HG03558 (cell line): ENCODE measurements around the gene SYN1.

Experiments used
- ATAC-seq: cut with Tn5 transposase; IDR thresholded peaks from one replicate; pipeline ENCODE4 v1.9.1; 2021; ENCODE audit warnings: moderate number of reproducible peaks; ENCODE audit not compliant: unreplicated experiment; ENCODE audit errors: extremely low read depth

The SYN1 gene

DNA sequence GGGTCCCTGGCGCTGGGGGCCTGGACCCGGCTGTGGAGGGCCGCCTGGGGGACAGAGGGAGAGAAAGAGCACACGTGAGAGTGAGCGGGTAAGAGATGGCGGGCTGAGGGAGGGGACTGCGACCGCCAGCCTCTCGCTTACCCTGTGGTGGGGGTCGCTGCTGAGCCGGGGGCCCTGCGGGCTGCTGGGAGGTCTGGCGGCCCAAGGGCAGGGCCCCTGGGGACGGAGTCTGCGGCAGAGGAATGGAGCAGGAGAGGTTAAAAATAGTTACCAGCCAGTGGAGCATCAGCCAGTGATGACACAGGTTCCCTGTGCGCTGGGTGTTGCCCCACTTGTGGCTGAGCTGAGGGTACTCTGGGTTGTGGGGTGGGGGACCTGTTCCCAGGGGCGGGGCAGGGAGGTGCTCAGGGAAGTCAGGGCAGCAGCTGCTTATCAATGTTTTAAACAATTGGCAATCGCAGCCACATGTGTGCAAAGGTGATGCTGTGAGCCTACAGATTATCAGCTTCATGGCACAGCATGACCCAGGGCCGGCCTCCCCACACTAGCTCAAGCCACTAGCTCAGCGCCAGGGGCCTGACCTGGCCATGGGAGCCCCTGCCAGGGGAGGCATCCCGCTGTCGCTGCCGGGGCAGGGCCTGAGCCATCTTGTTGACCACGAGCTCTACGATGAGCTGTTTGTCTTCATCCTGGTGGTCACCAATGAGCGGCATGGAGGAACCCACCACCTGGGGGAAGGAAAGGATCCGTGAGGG lies 44.9 kb downstream of the SYN1 start:
- ATAC-seq = no peak

DNA sequence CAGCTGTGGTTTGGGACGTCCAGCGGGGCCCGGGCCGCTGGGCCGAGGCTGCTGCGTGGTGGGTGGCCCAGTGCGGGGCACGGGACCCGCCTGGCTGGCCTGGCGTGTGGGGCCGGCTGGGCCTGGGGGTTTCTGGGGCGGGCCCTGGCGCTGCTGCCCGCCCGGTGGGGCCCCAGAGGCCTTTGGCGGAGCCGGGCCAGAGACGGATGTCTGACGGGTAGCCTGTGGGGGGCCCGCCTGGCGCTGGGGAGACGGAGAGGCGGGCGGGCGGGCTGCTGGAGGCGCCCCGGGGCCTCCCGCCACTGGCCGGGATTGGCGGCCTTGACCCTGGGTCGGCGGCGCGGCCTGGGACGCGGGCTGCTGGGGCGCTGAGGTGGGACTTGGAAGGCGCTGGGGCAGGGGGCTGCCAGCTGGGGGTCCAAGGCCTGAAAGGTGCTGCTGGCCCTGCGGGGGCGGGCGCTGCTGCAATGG lies 45.5 kb downstream of the SYN1 start:
- ATAC-seq = no peak

DNA sequence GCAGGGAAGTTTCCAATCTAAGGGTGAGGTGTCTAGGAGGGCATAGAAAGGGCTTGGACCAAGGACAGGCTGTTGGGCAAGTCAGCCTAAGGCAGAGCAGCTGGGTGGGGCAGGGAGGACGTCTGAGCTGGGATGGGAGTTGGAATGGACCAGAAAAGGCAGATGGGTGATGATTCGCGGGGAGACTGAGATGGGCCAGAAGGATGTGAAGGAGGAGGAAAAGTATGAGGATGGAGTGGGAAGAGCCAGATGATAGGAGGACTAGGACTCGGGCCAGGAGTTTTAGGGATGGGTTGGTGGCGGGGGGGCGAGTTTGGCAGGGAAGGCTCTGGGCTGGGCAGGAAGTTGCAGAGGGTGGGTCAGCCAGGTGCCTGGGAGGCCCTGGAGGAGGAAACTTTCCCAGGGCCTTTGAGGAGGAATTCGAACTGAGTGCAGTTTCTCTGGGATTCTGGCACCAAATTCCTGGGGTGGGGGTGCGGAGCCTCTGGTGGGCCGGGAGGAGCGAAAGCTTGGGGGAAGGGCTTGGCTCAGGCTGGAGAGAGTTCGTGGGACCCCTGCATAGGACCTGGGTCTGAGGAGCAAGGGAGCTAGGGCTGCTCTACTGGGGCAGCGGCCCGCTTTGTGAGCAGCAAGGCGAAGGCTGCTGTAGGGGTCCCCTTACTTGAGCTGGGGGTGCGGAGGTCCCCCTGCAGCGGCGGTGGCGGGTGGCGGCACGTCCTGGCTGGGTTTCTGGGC lies 46.1 kb downstream of the SYN1 start:
- no peak for ATAC-seq

DNA sequence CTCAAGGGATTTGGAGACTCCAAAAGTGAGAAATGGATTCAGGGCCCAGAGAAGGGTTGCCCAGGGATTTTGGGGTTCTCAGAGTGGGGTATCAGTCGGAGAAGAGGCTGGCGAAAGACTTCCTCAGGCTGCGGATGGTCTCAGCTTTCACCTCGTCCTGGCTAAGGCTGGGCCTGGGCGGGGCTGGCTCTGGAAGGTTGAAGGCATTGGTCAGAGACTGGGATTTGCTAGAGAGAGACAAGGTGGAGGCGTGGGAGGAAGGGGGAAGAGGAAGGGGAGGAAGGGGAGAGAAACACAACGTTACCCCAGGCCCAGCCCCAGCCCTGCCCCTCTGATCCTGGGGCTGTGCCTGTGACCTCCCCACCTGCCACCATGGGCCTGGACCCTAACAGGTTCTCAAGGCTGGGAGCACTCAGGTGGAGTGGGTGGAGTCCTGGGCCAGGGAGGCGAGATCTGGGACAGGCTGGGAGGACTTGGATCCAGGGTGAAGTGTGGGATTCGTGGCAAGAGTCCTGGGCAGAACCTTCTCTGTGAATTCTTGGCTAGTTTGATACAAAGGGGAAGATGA lies 46.8 kb downstream of the SYN1 start:
- no peak for ATAC-seq

DNA sequence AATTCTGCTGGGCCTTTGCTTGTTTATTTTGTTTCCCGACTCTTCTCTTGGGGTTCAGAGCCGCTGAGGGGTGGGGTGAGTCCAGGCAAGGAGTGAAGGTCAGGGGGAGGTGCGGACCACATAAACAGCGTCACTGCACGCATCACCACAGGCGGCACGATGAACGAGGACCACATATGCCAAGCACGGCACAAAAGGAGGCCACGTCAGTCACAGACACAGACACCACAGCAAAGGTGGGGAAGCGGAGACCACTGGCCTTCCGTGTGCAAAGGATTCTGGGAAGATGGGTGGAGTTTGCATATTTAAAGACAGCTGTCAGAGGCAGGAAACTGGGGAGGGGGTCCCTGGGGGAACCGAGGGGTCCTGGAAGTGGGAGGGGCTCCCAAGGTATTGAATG lies 47.8 kb downstream of the SYN1 start:
- no peak for ATAC-seq

DNA sequence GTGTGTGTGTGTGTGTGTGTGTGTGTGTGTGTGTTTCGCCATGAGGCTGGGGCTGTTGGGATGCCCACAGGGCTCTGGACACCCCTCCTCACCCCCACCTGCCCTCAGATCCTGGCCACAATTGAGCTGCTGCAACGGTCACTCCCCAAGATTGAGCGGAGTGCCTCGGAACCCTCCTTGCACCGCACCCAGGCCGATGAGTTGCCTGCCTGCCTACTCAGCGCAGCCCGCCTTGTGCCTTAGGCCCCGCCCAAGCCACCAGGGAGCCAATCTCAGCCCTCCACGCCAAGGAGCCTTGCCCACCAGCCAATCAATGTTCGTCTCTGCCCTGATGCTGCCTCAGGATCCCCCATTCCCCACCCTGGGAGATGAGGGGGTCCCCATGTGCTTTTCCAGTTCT lies 48.4 kb downstream of the SYN1 start:
- no peak for ATAC-seq

DNA sequence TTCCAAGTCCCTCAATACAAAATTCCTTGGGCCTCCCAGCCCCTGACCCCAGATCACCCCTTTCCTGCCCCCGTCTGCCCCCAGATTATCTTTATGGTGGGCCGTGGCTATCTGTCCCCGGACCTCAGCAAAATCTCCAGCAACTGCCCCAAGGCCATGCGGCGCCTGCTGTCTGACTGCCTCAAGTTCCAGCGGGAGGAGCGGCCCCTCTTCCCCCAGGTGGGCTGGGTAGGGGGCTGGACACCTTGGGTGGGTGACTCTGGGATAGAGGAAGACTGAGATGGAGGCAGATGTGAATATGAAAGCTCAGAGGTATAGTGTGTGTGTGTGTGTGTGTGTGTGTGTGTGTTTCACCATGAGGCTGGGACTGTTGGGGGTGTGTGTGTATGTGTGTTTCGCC lies 48.9 kb downstream of the SYN1 start:
- ATAC-seq = no peak

DNA sequence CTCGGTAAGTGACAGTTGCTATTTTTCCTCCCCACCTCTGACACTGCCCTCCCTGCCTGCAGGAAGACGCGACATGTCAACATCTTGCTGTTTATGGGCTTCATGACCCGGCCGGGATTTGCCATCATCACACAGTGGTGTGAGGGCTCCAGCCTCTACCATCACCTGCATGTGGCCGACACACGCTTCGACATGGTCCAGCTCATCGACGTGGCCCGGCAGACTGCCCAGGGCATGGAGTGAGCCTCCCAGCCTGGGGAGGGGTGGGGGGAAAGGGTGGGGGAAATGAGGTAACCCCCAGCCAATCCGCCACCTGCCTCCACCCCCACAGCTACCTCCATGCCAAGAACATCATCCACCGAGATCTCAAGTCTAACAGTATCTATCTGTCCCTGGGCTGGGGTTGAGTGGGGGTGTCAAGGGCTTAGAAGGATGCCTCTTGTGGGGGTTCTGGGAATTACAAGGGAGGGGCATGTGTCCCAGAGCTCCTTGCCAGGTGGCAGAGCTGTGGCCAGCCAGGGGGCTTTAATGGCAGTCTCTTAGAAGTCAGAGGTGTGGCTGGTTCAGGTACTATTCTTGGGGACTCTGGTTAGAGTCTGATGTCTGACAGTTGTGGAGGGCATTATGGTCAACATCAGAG lies 50.9 kb downstream of the SYN1 start:
- no peak for ATAC-seq

DNA sequence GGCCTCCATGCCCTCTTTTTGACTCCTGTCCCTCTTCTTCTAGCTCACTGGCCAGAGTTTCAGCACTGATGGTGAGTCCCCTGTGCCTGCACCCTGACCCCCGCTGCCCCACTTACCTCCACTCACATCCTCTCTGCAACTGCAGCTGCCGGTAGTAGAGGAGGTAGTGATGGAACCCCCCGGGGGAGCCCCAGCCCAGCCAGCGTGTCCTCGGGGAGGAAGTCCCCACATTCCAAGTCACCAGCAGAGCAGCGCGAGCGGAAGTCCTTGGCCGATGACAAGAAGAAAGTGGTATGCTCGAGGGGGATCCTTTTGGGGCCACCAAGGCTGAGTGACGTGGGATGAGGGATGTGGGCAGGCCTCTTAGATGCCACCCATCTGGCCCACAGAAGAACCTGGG lies 52.8 kb downstream of the SYN1 start:
- ATAC-seq = no peak

DNA sequence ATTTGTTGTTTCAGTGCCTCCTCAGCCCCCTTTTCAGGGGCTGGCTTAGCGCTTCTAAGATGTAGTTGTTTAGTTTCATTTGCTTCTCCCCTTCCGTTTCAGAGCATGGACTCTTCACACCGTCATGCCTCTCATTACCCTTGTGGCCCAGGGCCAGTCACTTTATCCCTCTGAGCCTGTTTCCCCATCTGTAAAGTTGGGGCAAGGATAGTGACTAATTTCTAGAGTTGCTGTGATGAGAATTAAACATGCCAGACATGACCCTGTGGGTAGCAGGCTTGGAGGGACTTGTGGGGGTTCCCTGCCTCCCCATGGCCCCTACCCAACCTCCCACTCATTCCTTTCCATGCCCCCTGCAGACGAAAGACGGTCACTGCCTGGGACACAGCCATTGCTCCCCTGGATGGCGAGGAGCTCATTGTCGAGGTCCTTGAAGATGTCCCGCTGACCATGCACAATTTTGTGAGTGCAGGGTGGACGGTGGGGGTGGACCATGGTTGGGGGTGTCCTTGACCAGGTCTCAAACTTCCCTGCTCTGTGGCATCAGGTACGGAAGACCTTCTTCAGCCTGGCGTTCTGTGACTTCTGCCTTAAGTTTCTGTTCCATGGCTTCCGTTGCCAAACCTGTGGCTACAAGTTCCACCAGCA lies 55.1 kb downstream of the SYN1 start:
- no peak for ATAC-seq

DNA sequence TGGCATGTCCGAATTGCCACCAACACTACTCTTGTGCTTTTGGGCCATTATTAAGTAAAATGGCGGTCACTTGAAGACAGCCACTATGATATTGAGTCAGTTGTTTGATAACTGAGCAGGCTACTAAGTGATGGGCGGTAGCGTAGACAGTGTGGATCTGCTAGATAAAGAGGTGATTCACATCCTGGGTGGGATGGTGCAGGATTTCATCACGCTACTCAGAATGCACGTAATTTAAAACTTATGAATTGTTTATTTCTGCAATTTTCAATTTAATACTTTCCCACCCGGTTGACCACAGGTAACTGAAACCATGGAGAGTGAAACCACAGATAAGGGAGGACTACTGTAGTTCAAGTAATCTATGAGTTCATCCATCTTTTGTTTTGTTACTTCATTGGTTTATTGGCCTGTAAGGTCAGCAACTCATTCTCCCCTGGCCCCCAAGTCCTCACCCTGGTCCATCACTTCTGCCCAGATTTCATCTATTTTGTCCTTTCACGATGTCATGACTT lies 55.8 kb downstream of the SYN1 start:
- no peak for ATAC-seq

DNA sequence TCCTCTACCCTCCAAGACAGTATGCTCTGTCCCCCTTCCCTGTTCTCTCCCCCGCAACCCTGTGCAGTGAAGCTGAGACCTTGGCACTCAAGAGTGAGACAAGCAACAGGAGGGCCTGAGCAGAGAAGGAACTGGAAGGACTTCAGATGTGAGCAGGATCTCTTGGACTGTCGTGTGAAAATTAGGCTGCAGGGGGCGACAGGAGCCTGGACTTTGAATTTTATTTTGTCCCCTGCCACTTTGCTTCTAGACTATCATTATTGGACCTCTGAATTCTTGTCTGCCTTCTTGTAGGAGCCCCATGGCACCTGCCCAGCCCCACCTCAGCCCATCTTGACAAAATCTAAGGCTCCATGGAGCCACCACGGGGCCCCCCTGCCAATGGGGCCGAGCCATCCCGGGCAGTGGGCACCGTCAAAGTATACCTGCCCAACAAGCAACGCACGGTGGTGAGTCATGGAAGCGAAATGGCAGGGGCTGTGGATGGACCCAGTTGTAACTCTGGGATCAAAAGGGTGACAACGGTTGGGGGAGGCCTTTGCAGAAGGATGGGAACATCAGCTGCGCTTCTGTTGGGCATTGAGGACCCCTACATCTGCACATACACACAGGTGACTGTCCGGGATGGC lies 56.9 kb downstream of the SYN1 start:
- no peak for ATAC-seq

DNA sequence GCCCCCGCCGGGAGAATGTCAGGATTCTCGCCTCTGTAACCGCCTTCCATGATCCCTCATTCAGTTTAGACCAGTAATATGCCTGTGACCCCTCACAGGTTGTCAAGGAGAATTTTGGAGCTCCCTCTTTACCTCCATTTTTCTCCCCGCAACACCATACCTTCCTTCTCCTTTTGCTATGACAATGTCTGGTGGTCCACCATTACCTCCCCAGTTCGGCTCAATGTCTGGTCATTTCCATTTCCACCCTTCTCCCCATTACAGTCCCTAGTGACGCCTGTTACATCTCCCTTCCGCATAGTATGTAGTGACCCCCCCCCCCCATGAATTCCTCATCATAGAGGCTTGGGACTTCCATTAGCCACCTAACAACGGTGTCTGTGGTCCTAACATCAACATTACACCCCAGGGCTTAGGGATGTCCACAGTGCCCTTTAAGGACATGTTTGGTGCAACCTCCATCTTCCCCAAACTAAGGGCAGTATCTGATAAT lies 58.0 kb downstream of the SYN1 start:
- ATAC-seq = no peak

DNA sequence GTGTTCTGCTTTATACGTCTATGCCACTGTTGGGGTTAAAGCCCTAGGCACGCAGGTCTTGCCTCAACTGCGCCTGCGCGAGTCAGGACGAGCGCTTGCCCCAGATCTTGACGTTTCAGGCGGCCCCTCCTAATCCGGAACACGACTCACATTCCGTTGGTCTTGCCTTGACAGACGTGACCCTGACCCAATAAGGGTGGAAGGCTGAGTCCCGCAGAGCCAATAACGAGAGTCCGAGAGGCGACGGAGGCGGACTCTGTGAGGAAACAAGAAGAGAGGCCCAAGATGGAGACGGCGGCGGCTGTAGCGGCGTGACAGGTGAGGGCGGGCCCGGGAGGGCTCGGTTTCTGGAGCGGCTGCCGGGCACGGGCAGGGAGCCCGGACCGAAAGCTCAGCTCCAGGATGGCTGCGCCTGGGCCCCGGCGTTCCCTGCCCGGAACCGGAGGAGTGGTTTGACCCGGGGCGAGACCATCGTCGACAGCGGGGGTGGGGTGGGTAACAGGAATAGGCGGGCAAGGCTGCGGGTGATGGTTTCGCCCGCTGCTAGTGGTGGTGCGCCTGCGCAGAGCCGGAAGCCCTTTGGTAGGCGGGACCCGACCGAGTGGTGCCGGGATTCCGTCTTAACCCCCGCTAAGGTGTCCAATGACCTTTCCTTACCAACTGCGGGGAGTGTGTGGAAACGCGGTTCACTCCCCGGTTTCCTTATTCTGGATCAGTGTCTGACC lies 58.6 kb downstream of the SYN1 start, which contains the start of gene ARAF:
Gene ARAF (plus strand): TSS at position 272 of the 725 bp plus-strand sequence. CDS start 1,763 bp downstream, outside the sequence.
- ATAC-seq = peak; percentile 55

DNA sequence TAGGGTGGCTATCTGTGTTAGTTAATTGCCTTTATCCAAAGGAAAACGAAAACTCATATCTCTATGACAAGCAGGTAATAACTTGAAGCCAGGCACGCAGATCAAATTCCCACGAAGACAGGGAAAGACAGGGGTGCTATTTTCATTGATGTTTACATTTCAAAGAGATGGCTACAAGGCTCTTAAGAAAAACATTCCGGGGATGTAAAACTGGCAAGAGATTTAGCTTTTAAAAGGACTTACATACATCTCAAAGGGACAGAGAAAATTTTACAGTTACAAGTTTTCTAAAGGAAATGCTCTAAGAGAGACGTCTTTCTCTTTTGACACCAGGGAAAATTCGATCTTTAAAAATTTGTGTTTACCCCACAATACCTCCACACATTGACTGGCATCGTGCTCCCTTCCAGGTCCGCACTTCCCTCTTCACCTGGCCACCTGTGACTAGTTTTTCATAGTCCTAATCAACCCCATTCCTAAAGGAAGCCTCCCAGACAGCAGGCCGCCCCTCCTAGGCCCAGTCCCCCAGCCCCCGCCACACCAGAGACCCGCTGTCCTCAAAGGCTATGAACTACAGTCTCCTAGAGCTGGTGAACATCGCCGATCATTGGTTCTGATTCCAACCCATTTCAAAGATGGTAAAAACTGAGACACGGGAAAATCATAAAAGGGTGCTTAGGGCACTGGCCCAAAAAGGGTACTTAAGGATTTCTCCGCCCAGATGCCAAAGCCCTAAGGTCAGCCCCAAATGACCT lies 59.3 kb downstream of the SYN1 start:
- ATAC-seq = no peak

DNA sequence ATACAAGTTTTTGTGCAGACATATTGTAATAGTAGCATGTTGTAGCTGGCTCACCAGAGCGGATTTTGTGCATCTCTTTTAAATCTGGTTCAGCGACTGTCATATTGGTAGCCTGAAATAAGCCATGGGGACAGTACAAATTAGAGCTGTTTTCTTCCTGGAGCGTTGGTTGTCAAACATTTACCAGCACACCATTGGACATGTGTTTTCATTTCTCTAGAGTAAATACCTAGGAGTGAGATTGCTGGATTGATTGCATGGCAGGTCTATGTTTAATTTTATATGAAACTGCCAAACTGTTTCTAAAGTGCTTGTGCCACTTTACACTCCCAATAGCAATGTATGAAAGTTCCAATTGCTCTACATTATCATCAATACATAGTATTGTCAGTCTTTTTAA lies 61.2 kb downstream of the SYN1 start:
- no peak for ATAC-seq

DNA sequence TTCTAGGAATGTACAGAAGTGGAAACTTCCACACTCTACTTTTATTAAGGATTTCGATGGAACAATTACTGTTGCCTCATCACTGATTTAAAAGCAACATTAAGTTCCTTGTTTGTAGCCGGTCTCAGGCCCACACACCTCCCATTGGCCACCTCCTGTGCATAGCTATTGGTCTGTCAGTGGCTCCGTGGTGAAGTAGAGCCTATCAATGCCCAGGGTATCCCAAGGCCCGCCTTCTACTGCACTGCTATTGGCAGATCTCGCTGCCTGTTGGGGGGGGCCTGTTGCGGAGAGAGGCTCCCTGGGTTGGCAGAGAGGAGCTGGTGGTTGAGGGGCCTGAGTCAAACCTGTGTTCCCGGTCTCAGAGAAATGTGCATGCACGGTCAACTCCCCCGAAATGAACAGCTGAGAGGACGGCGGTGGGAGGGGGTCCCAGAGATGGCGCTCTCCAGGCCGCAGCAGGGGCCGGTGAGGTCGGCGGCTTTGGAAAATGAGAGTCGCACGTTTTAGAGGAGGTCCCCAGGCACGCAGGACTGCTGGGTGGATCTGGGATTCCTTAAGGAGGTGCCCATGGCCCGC lies 63.5 kb downstream of the SYN1 start:
- ATAC-seq = peak; percentile 61

DNA sequence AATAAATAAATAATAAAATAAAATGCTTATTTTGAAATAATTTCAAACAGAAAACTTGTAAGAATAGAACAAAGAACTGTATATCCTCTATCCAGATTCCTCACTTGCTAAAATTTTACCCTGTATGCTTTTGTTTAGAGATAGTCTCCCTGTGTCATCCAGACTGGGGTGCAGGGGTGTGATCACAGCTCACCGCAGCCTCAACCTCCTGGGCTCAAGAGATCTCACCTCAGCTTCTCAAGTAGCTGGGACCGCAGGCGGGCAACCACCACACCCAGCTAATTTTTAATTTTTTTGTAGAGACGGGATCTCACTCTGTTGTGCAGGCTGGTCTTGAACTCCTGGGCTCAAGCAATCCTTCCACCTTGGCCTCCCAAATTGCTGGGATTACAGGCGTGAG lies 76.2 kb downstream of the SYN1 start:
- no peak for ATAC-seq
